ENCODE results near the gene GGT6.

The GGT6 gene

DNA sequence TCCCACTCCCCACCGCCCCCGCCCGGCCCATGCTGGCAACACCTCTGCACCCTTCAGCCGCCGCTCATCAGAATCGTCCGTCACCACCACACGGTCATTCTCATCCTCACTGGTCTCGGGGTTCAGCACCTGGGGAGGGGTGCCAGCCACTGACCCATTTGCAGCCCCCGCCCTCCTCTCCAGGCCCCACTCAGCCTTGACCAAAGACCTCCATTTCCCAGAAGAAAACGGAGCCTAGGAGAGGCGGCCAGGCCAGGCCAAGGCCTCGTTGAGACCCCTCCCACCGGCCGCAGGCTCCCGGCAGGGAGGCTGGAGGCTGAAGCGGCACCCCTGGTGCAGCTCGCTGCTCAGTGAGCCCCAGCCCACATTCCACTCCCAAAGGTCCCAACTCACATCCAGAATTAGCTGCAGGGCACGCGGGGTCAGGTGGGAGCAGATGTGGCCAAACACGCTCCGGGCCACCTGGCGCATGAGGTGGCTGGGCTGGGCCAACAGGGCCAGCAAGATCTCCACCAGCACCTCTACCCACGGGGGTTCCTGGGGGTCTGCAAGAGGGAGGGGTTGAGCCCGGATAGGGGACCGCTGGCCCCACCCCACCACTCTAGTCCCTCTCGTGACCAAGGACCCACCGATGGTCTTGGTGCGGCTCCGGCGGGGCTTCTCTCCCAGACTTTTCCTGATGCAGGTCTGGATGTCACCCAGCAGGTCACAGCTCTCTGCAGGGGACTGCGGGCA lies 15.0 kb downstream of the GGT6 start:
- Histone ChIP-seq H4K20me1 (ENCODE audit: insufficient read depth, low read length, poor library complexity, severe bottlenecking) (no peaks in the 10 kb centered on the region), H3F3A (ENCODE audit: low read depth) (no peaks in the 10 kb centered on the region), H3K9ac (ENCODE audit: low read depth, low read length, poor library complexity, severe bottlenecking) (no peak overlapping the region), H3K9me3 (ENCODE audit: insufficient read depth, low read depth, low read length) (no peaks in the 10 kb centered on the region), H3K9me2 (replicated peaks; ENCODE audit: low read depth, low read length) (no peaks in the 10 kb centered on the region), H3K4me1 (ENCODE audit: insufficient read depth, low read length, poor library complexity, severe bottlenecking) (no peaks in the 10 kb centered on the region), H3K36me3 (ENCODE audit: insufficient read depth, low read length) (peaks cover 20% of the 10 kb centered on the region; the same call in 1 of the 2 replicates), H3K27me3 (ENCODE audit: insufficient read depth, low read length, poor library complexity, severe bottlenecking) (no peaks in the 10 kb centered on the region), H3K4me2 (ENCODE audit: low read depth, low read length, poor library complexity, severe bottlenecking) (no peak overlapping the region), H3K4me3 (ENCODE audit: low read length, poor library complexity, severe bottlenecking) (no peak overlapping the region), H3K79me2 (ENCODE audit: insufficient read depth, low read length) (no peaks in the 10 kb centered on the region), H2AFZ (ENCODE audit: low read length) (no peak overlapping the region)
- TF ChIP-seq, protein P1, sequence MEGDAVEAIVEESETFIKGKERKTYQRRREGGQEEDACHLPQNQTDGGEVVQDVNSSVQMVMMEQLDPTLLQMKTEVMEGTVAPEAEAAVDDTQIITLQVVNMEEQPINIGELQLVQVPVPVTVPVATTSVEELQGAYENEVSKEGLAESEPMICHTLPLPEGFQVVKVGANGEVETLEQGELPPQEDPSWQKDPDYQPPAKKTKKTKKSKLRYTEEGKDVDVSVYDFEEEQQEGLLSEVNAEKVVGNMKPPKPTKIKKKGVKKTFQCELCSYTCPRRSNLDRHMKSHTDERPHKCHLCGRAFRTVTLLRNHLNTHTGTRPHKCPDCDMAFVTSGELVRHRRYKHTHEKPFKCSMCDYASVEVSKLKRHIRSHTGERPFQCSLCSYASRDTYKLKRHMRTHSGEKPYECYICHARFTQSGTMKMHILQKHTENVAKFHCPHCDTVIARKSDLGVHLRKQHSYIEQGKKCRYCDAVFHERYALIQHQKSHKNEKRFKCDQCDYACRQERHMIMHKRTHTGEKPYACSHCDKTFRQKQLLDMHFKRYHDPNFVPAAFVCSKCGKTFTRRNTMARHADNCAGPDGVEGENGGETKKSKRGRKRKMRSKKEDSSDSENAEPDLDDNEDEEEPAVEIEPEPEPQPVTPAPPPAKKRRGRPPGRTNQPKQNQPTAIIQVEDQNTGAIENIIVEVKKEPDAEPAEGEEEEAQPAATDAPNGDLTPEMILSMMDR (conservative IDR thresholded peaks at IDR 0.05; ENCODE audit: low read length), result no peak
- TF ChIP-seq EZH2phosphoT487 (IDR thresholded peaks at IDR 0.05; ENCODE audit: borderline replicate concordance), result no peak

GRCh38 chr17:4544951-4545216 lies 15.5 kb downstream of the GGT6 start:
- Histone ChIP-seq H3K27me3 (ENCODE audit: insufficient read depth, low read length, poor library complexity, severe bottlenecking) (no peaks in the 10 kb centered on the region), H3K9ac (ENCODE audit: low read depth, low read length, poor library complexity, severe bottlenecking) (no peak overlapping the region), H3K9me3 (ENCODE audit: insufficient read depth, low read depth, low read length) (no peaks in the 10 kb centered on the region), H3F3A (ENCODE audit: low read depth) (no peaks in the 10 kb centered on the region), H3K4me1 (ENCODE audit: insufficient read depth, low read length, poor library complexity, severe bottlenecking) (no peaks in the 10 kb centered on the region), H3K9me2 (replicated peaks; ENCODE audit: low read depth, low read length) (no peaks in the 10 kb centered on the region), H3K4me2 (ENCODE audit: low read depth, low read length, poor library complexity, severe bottlenecking) (no peak overlapping the region), H3K36me3 (ENCODE audit: insufficient read depth, low read length) (peaks cover 20% of the 10 kb centered on the region; the same call in 1 of the 2 replicates), H3K4me3 (ENCODE audit: low read length, poor library complexity, severe bottlenecking) (no peak overlapping the region), H4K20me1 (ENCODE audit: insufficient read depth, low read length, poor library complexity, severe bottlenecking) (no peaks in the 10 kb centered on the region), H3K79me2 (ENCODE audit: insufficient read depth, low read length) (no peaks in the 10 kb centered on the region), H2AFZ (ENCODE audit: low read length) (no peak overlapping the region)
- no peak for TF ChIP-seq EZH2phosphoT487 (IDR thresholded peaks at IDR 0.05; ENCODE audit: borderline replicate concordance)
- TF ChIP-seq, protein P1 (conservative IDR thresholded peaks at IDR 0.05; ENCODE audit: low read length), result no peak

- no peaks in the 10 kb centered on the region for H3F3A ChIP-seq (ENCODE audit: low read depth)
- H2AFZ ChIP-seq (ENCODE audit: low read length), result no peak overlapping the region
- no peaks in the 10 kb centered on the region for H3K27me3 ChIP-seq (ENCODE audit: insufficient read depth, low read length, poor library complexity, severe bottlenecking)
- H3K9ac ChIP-seq (ENCODE audit: low read depth, low read length, poor library complexity, severe bottlenecking), result no peak overlapping the region
- no peaks in the 10 kb centered on the region for H3K9me2 ChIP-seq (replicated peaks; ENCODE audit: low read depth, low read length)
- no peaks in the 10 kb centered on the region for H3K4me1 ChIP-seq (ENCODE audit: insufficient read depth, low read length, poor library complexity, severe bottlenecking)
- no peaks in the 10 kb centered on the region for H4K20me1 ChIP-seq (ENCODE audit: insufficient read depth, low read length, poor library complexity, severe bottlenecking)
- no peak overlapping the region for H3K4me3 ChIP-seq (ENCODE audit: low read length, poor library complexity, severe bottlenecking)
- H3K4me2 ChIP-seq (ENCODE audit: low read depth, low read length, poor library complexity, severe bottlenecking), result no peak overlapping the region
- no peak for TF ChIP-seq EZH2phosphoT487 (IDR thresholded peaks at IDR 0.05; ENCODE audit: borderline replicate concordance)
- no peaks in the 10 kb centered on the region for H3K79me2 ChIP-seq (ENCODE audit: insufficient read depth, low read length)
- H3K9me3 ChIP-seq (ENCODE audit: insufficient read depth, low read depth, low read length), result no peaks in the 10 kb centered on the region
- peaks cover 20% of the 10 kb centered on the region; the same call in 1 of the 2 replicates for H3K36me3 ChIP-seq (ENCODE audit: insufficient read depth, low read length)
Measured at GRCh38 chr17:4544135-4544950, 16.0 kb downstream of the GGT6 start.
